HS-27A (cell line): ENCODE data around the gene MAP3K9.
A peak's percentile ranks its signal among the peaks of the same experiment; 100 is the strongest.
"Not testable (repeated sequence)": the region's sequence is repeated elsewhere in the genome, so short reads cannot be mapped to it uniquely, and the experiment has no call there.

ENCODE experiments used
- DNase-seq: peaks from one replicate; pipeline ENCODE4 v3.0.0-alpha.2; 2012; ENCODE audit warnings: low read depth, missing footprints

The MAP3K9 gene

GRCh38 chr14:70809225-70810219 is at the start of gene MAP3K9:
Gene MAP3K9, minus strand, starts transcription at chr14:70809513. Its CDS starts 342 bp downstream, at chr14:70809171.
- DNase-seq = peak; percentile 72

DNA sequence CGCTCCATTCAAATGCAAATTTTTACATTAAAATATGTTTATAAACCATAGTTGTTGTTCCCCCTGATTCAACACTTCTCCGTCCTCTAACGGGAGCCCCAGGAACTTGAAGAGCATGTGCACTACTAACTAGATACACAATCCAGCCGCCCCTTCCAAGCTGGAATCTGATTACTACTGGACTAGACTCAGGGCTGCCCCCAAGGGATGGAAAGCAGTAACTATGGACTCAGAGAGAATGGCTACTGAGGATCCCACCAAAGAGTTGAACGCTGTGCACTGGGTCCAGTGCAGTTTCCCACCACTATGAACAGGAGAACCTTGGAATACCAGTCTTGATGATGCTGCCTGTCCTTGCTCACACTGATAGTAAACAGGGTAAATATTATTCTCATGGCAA is 49.3 kb upstream of the MAP3K9 start:
- no peak for DNase-seq

DNA sequence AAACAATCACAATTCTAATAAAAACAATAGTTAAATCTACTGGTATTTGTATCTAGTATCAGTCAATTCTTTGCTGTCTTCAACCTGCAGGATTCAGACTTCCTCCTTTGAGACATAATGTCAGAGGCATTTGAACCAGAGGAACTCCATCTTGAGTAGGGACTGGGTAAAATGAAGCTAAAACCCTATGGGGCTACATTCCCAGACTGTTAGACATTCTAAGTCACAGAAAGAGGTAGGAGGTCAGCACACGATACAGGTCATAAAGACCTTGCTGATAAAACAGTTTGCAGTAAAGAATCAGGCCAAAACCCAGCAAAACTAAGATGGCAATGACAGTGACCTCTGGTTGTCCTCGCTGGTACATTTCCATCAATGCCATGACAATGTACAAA is 48.2 kb upstream of the MAP3K9 start:
- DNase-seq = no peak

DNA sequence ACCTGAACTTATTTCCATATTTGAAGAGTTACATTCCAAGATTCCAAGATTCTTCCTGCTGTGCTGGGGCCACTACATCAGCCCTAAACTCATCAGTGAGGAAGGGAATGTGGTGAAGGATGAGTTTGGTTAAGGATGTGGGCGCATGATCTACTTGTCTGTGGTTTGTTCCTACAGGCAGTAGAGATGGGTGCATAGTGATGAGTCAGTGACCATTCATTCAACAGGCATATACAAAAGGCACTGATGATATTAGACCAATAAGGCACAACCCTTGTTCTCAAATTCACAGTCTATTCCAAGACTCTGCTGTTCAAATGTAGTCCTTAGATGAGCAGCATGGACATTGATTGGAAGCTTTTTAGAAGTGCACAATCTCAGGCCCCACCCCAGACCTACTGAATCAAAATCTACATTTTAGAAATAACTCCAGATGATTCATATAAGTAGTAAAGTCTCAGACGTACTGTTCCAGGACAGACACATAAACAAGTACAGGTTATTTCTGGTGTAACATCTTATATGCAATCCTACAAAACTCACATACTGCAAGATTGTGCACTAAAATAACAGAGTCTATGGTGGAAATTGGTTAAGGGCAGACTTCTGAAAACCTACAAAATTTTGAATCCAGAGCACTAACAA is 47.7 kb upstream of the MAP3K9 start:
- DNase-seq = peak; percentile 72

DNA sequence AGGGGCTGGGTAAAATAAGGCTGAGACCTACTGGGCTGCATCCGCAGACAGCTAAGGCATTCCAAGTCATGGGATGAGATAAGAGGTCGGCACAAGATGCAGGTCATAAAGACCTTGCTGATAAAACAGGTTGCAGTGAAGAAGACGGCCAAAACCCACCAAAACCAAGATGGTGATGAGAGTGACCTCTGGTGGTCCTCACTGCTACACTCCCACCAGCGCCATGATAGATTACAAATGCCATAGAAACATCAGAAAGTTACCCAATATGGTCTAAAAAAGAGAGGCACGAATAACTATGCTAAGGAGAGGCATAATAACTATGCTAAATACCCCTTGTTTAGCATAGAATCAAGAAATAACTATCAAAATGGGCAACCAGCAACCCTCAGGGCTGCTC is 46.2 kb upstream of the MAP3K9 start:
- DNase-seq = no peak

DNA sequence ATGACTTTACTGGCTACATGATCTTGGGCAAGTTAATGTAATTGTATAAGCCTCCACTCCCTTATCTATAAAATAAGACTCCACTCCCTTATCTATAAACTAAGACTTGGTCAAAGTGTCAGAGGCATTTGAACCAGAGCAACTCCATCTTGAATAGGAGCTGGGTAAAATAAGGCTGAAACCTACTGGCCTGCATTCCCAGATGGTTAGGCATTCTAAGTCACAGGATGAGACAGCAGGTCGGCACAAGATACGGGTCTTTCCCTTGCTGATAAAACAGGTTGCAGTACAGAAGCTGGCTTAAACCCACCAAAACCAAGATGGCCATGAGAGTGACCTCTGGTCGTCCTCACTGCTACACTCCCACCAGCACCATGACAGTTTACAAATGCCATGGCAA is 44.3 kb upstream of the MAP3K9 start:
- DNase-seq = not testable (repeated sequence)

DNA sequence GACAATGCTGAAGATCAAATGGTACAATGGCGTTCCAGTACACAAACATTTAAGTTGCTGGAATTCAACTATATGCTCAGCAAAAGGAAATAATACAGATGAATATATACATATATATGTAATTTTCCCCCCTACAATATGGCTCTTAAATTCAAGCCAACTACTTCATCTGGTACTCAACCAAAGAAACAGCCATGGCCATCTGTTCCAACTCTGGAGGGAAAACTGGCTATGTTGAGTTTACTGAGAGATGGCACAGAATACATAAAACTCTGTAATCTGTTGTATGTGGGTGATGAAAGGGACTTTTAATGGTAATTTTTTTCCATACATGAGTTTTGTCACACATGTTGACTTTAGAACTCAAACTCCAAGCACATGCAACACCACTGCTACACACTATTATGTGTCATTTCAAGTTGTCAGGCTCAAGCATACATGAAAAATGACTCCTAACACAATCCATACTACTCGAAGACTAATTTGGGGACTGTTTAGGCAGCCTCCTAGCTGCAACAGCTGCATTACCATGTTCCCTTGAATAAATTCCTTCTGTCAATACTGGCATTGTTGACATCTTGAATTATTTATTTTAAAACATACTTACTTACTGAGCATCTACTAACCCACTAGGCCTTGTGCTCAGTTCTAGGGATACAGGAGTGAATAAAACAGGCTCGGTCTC is 38.2 kb upstream of the MAP3K9 start:
- no peak for DNase-seq

DNA sequence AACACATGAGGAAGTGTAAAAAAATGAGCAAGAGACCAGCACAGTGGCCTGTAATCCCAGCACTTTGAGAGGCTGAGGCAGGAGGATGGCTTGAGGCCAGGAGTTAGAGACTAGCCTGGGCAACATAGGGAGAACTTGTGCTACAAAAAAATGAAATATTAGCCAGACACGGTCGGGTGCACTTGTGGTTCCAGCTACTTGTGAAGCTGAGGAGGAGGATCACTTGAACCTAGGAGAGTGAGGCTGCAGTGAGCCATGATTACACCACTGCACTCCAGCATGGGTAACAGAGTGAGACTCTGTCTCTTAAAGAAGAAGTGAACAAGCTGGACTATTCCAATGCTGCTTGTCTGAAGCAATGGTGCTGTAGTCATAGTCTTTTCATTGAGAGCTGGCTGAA is 36.3 kb upstream of the MAP3K9 start:
- DNase-seq = no peak

DNA sequence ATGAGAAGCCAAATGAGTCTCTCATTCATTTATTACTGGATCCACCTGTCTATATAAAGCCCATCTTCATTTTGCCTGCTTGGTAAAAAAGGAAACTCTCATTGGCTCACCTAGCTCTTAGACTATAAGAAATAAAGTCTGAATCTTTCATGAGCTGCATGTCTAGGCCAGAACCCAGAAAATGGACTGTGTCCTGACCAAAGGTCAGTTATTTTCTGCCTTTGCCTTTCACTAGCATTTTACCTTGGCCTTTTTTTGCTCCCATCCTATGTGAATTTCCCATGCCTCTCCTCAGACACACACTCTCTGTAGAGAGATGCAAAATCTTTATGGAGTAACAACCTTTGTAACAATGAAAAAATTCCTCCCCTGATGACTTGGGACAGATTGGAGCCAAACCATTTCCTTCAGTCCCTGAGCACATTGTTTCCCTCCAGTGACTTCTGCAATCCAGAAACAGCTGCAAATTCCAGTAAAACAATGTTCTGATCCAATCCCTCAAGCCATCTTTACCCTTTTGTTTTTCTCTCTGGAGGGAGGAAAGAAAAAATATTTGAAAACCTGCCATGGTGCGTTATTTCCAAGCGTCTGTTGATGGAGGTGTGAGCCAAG is 33.6 kb upstream of the MAP3K9 start:
- DNase-seq = no peak

DNA sequence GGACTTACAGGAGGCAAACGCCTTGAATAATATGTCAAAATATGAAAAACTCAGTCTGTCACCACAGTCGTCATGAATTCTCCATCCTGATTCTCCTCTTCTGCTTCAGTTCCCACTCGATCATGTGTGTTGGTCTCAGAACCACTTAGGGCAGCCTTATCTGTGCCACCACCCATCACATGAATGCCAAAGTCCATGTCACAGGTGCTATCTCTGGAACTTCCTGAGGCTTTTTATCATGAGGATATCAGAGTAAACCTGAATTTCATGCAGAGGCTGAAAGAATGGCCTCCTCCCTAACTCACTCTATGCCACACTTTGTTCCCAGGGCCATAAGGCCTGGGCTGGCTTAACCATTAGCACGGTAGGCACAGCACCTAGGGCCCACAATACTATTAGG is 28.8 kb upstream of the MAP3K9 start:
- DNase-seq = no peak

- no peak for DNase-seq
These were observed 27.6 kb upstream of the MAP3K9 start for GRCh38 chr14:70836946-70837345.

GRCh38 chr14:70833884-70834283 is 24.6 kb upstream of the MAP3K9 start:
- DNase-seq = no peak

- no peak for DNase-seq
These were observed 23.4 kb upstream of the MAP3K9 start for GRCh38 chr14:70832561-70833305.

DNA sequence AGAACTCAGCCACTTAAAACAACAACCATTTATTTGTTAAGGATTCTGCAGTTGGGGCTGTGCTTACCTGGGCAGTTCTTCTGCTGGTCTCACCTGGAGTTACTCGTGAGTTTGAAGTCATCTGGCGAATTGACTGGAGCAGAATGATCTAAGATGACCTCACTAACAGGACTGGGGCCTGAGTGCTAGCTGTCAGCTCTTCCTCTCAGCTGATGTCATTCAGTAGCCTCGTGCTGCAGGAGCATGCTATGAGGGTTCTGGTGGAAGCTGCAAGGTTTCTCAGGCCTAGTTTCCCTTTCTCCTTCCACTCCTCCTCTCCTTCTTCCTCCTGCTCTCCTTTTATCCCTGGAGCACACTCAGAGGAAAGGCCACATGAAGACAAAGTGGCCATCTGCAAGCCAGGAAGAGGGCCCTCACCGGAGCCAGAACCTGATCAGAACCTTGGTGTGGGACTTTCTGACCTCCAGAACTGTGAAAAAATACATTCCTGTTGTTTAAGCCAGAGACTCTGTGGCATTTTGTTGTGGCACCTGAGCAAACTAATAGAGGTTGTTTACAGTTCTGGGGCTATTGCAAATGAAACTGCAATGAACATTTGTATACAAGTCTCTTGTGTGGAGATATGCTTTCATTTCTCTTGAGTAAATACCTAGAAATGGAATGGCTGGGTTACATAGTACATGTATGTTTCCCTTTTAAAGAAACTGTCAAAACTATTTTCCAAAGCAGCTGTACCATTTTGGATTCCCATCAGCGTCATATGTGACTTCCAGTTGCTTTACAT is 21.9 kb upstream of the MAP3K9 start:
- no peak for DNase-seq

GRCh38 chr14:70828188-70828587 is 18.9 kb upstream of the MAP3K9 start:
- DNase-seq = no peak

GRCh38 chr14:70827752-70828151 is 18.4 kb upstream of the MAP3K9 start:
- DNase-seq = no peak

DNA sequence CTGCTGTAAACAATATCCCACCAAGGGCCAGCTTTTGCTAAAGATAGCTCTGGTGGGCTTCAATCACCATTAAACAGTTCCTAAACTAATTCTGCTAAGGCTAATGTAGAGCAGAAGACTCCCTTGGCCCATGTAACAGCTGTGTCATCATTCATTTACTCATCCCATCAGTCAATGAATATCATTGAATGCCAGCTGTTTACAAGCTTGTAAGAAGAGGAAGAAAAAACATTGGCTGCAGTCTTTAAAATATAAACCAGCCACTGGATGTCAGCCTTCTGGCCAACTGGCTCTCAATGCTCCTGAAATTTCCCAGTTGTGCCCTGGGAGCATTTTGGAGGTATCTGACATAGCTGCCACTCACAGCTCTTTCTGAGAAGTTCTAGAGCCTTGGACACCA is 18.0 kb upstream of the MAP3K9 start:
- DNase-seq = no peak

- no peak for DNase-seq
These were observed 14.0 kb upstream of the MAP3K9 start for GRCh38 chr14:70823281-70823680.

- no peak for DNase-seq
These were observed 13.3 kb upstream of the MAP3K9 start for GRCh38 chr14:70822530-70823185.
